ENCODE results near the gene RSBN1L. TPM values are rescaled to one million over a fixed set of nuclear protein-coding genes. Genes with fewer than 3 reads are reported as not detected.

RSBN1L gene
- total RNA-seq, 3 donors from 2014 or later = 17.0 to 20.7 (median 17.4) TPM

DNA sequence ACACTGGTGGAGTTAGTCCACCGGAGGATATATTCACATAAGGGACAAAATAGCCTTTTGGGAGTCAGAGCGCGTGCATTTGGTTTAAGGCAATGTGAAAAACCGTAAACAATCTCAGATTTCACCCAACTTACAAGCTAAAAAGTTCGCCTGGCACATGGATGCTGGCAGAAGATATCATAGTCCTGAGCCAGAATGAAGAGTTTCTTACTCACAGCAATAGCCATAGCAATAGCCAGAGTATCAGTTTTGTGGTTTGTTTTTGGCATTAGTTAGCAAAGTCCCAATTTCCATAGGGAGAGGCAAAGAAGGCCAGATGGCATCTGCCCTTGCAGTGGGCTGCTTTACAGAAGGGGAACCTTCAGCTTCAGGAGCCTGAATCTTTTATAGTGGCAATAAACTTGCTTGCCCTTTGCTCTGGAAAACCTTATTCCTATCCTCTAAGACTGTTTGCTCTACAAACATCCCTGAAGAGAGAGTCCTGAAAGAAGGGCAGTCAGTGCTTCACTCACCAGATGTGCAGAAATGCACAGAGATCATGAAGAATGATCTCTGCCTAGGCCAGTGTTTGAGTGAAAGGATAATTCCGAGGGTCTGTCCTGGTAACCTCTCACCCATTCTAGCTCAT, 28.7 kb upstream of the RSBN1L start:
- Mint-ChIP-seq H3K4me3 (no peak overlapping the region), H3K36me3 (ENCODE audit: insufficient read depth) (no peaks in the 10 kb centered on the region), H3K27me3 (ENCODE audit: low read depth) (no peaks in the 10 kb centered on the region), H3K4me1 (ENCODE audit: low read depth) (no peaks in the 10 kb centered on the region), H3K9me3 (no peaks in the 10 kb centered on the region)
- no peak for DNase-seq
- ATAC-seq = no peak

DNA sequence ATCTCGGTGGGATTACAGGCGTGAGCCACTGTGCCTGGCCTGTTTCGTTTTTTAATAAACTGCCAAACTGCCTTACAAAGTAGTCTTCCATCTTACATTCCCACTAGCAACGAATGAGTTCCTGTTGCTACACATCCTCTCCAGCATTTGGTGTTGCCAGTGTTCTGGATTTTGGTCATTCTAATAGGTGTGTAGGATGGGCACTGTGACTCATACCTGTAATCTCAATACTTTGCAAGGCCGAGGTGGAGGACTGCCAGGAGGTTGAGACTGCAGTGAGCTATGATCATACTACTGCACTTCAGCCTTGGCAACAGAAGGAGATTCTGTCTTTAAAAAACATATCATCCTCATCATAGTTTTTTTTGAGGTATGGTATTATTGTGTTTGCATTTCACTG, 21.4 kb upstream of the RSBN1L start:
- Mint-ChIP-seq H3K9me3 (no peaks in the 10 kb centered on the region), H3K4me1 (ENCODE audit: low read depth) (no peaks in the 10 kb centered on the region), H3K36me3 (ENCODE audit: insufficient read depth) (peaks cover 3% of the 10 kb centered on the region), H3K4me3 (no peak overlapping the region), H3K27me3 (ENCODE audit: low read depth) (no peaks in the 10 kb centered on the region)
- ATAC-seq = no peak
- no peak for DNase-seq

DNA sequence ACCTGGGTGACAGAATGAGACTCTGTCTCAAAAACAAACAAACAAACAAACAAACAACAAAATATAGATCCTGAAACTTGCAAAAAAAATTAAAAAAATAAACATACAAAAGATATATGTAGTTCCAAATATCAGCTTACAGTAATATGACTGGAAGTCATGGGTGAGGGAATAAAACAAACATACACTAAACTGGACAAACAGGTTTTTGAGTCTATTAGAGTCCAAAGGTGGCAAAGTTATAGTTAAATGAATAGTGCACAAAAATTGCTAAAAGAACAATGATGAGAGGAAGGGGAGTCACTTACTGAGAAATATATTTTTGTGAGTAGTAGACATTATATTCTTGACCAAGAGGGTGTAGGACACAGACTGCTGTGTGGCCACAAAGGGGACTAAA, 16.7 kb upstream of the RSBN1L start:
- Mint-ChIP-seq H3K36me3 (ENCODE audit: insufficient read depth) (peaks cover 14% of the 10 kb centered on the region), H3K9me3 (no peaks in the 10 kb centered on the region), H3K4me3 (no peak overlapping the region), H3K4me1 (ENCODE audit: low read depth) (no peaks in the 10 kb centered on the region), H3K27me3 (ENCODE audit: low read depth) (no peaks in the 10 kb centered on the region)
- DNase-seq = no peak
- ATAC-seq = no peak

DNA sequence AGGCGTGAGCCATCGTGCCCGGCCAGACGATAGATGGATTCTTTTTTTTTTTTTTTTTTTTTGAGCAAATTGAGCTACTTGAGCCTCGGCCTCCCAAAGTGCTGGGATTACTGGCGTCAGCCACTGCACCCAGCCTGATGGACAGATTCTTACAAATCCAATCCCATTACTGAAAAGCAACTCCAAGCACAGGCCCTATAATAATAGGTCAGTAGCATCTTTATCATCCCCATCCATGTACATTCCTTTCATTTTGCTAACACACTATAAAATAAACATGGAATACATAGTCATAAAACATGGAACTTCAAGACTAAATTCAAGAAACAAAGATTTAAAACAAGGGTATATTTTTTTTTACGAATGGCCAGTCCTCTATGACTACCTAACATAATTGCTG, 16.0 kb upstream of the RSBN1L start:
- Mint-ChIP-seq H3K9me3 (no peaks in the 10 kb centered on the region), H3K27me3 (ENCODE audit: low read depth) (no peaks in the 10 kb centered on the region), H3K36me3 (ENCODE audit: insufficient read depth) (peaks cover 16% of the 10 kb centered on the region), H3K4me3 (no peak overlapping the region), H3K4me1 (ENCODE audit: low read depth) (peaks cover 1% of the 10 kb centered on the region)
- no peak for ATAC-seq
- no peak for DNase-seq

DNA sequence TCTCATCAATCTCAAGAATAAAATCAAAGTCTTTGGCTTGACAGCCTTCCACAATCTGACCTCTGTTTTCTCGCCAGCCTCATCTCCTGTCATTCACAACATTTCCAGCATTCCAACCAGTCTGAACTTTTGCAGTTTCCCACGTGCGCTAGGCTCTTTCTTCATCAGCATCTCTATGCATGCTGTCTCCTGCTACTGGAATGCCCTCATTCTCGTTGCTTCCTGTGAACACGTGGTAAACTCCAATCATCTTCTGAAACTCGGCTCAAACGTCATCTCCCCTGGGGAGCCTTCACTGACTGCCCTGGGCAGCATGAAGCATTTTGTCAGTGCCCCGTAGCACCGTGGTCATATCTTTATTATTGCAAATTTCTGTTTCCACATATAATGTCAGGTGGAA, 12.2 kb upstream of the RSBN1L start:
- Mint-ChIP-seq H3K4me3 (no peak overlapping the region), H3K9me3 (no peaks in the 10 kb centered on the region), H3K27me3 (ENCODE audit: low read depth) (no peaks in the 10 kb centered on the region), H3K36me3 (ENCODE audit: insufficient read depth) (peaks cover 20% of the 10 kb centered on the region), H3K4me1 (ENCODE audit: low read depth) (peaks cover 23% of the 10 kb centered on the region)
- ATAC-seq (no peak), DNase-seq (no peak)

DNA sequence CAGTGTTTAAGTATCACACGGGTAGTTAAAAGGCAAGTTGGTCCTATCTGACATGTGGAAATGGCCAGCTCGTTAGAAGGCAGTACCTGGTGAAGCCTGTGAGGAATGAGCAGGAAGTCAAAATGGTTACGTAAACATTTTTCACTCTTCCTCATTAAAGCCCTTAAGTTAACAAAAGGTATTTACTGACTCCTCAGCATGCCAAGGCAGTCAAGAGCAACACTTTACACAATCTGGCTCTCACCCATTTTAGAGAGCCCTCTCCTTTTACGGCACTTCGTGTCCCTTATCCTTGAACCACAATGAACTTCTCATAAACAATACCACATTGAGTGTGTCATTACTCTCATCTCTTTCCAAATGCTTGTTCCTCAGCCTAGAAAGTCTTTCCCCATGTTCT, 11.0 kb upstream of the RSBN1L start:
- H3K4me1 Mint-ChIP-seq (ENCODE audit: low read depth) = peaks cover 23% of the 10 kb centered on the region
- H3K9me3 Mint-ChIP-seq = no peaks in the 10 kb centered on the region
- H3K36me3 Mint-ChIP-seq (ENCODE audit: insufficient read depth) = peaks cover 18% of the 10 kb centered on the region
- H3K27me3 Mint-ChIP-seq (ENCODE audit: low read depth) = no peaks in the 10 kb centered on the region
- DNase-seq (no peak), ATAC-seq (no peak)
- no peak overlapping the region for H3K4me3 Mint-ChIP-seq

DNA sequence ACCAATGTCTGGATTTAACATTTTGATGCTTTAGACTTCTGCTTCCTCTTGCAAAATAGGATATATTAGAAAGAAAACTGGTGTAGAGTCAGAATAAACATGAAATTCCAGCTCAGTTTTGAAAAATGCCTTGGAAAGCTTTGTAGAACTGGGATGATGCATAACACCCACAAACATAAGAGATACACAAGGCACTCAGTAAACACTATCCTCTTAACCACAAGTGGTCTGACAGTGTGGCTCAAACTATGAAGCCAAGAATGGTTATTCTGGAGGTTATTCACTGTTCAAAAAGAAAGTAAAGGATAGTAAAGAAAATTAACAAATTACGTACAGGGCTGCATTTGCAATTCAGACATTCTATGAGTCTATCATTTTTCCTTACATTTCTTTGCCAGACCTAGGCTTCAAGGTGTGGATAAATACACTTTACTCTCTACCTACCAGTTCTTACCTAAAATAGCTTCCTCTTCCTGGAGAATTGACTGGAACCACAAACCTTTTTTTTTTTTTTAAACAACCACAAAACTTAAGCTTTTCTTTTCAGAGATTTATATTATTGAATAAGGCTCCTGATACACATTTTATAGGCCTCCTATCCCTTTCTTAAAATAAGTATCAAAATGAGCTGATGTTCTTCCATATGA, 9.0 kb upstream of the RSBN1L start:
- peaks cover 23% of the 10 kb centered on the region for H3K4me1 Mint-ChIP-seq (ENCODE audit: low read depth)

DNA sequence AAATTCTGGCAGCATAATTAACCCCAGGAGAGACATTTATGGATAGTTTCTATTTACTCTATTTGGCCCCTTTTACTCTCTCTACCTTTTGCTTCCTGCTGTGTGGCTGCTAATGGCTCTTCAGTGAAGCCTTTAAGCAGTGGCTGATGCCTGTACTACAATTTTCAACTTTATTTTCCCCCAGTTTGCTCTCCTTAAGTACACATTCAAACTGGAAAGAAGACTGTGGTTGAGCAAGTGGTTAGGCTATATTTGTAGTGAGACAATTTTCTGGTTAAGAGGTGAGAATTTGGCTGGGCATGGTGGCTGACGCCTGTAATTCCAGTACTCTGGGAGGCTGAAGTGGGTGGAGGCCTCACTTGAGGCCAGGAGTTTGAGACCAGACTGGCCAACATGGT, 8.5 kb upstream of the RSBN1L start:
- H3K27me3 Mint-ChIP-seq (ENCODE audit: low read depth) = no peaks in the 10 kb centered on the region
- H3K9me3 Mint-ChIP-seq = no peaks in the 10 kb centered on the region
- no peak for DNase-seq
- peaks cover 13% of the 10 kb centered on the region for H3K36me3 Mint-ChIP-seq (ENCODE audit: insufficient read depth)
- peaks cover 26% of the 10 kb centered on the region for H3K4me1 Mint-ChIP-seq (ENCODE audit: low read depth)
- H3K4me3 Mint-ChIP-seq = no peak overlapping the region
- peak; percentile 43 to 56 for ATAC-seq

More for the DNA sequence above, 9.0 kb upstream of the RSBN1L start:
- no peak for DNase-seq
- H3K4me3 Mint-ChIP-seq = peak overlapping the region; percentile 17
- peaks cover 14% of the 10 kb centered on the region for H3K36me3 Mint-ChIP-seq (ENCODE audit: insufficient read depth)
- H3K9me3 Mint-ChIP-seq = no peaks in the 10 kb centered on the region
- ATAC-seq = no peak
- H3K27me3 Mint-ChIP-seq (ENCODE audit: low read depth) = no peaks in the 10 kb centered on the region

DNA sequence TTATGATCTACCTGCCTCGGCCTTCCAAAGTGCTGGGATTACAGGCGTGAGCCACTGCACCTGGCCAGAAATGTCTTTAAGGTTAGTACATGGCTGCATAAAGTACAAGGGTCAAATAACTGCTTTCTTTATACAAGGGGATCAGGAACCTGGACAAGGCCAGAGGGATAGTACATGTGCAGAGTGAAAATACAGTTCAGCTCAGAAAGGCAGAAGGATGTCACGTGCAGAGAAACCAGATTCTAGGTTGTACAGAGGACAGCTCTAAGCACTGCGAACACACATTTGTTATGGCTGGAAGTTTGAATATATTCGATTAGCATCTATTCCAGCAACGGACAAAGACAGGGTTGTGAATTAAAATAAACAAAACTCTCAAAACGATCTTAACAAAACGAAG, 6.0 kb upstream of the RSBN1L start:
- H3K36me3 Mint-ChIP-seq (ENCODE audit: insufficient read depth) = peaks cover 8% of the 10 kb centered on the region
- DNase-seq (no peak), ATAC-seq (no peak)
- H3K27me3 Mint-ChIP-seq (ENCODE audit: low read depth) = no peaks in the 10 kb centered on the region
- H3K4me1 Mint-ChIP-seq (ENCODE audit: low read depth) = peaks cover 39% of the 10 kb centered on the region
- no peak overlapping the region for H3K4me3 Mint-ChIP-seq
- no peaks in the 10 kb centered on the region for H3K9me3 Mint-ChIP-seq

DNA sequence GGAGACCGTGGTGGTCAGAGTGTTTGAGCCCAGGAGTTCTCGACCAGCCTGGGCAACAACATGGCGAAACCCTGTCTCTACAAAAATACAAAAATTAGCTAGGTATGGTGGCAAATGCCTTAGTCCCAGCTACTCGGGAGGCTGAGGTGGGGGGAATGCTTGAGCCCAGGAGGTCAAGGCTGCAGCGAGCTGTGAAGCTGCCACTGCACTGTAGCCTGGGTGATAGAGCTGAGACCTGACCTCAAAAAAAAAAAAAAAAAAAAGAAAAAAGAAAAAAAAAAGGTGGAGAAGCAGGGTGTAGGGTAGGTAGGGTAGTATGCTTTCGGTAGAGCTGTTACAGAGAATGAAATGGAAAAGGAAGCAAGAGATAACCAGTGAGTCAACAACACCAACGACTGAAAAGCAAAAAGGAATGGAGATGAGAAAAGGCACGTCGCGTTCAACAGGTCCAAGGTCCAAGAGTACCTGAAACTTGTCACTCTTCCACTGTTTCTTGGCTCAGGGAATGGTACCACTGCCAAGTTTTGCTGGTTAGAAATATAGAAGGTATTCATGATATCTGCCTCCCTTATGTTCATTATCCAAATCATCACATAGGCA, 4.3 kb upstream of the RSBN1L start:
- Mint-ChIP-seq H3K4me3 (no peak overlapping the region), H3K36me3 (ENCODE audit: insufficient read depth) (peaks cover 5% of the 10 kb centered on the region), H3K4me1 (ENCODE audit: low read depth) (peaks cover 37% of the 10 kb centered on the region), H3K9me3 (no peaks in the 10 kb centered on the region), H3K27me3 (ENCODE audit: low read depth) (no peaks in the 10 kb centered on the region)
- DNase-seq (no peak), ATAC-seq (no peak)

DNA sequence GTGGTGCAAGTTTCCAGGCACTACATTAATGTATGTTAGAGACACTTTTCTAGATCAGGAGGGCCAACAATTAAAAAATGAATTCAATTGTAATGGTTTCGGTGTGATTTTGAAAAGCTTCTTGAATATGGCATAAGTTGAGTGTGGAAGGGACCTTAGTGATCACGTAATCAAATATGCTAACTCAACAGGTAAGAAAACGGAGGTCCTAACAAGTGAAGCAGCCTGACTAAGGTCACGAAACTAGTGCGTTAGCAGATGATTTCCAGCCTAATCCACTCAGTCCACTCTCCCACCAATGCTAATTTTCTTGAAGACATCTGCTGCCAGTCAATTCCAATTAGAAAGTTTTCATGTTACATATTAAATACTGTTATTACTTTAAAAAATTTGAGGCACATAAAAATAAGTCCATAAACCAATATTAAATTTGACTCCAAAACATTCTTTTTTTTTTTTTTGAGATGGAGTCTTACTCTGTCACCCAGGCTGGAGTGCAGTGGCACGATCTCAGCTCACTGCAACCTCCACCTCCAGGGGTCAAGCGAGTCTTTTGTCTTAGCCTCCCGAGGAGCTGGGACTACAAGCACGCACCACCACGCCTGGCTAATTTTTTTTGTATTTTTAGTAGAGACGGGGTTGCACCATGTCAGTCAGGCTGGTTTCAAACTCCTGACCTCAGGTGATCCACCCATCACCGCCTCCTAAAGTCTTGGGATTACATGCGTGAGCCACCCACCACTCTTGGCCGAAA, 2.3 kb upstream of the RSBN1L start:
- Mint-ChIP-seq H3K36me3 (ENCODE audit: insufficient read depth) (peaks cover 4% of the 10 kb centered on the region), H3K9me3 (no peaks in the 10 kb centered on the region), H3K27me3 (ENCODE audit: low read depth) (no peaks in the 10 kb centered on the region), H3K4me1 (ENCODE audit: low read depth) (peaks cover 33% of the 10 kb centered on the region), H3K4me3 (peak overlapping the region; percentile 38)
- DNase-seq (no peak), ATAC-seq (no peak)

DNA sequence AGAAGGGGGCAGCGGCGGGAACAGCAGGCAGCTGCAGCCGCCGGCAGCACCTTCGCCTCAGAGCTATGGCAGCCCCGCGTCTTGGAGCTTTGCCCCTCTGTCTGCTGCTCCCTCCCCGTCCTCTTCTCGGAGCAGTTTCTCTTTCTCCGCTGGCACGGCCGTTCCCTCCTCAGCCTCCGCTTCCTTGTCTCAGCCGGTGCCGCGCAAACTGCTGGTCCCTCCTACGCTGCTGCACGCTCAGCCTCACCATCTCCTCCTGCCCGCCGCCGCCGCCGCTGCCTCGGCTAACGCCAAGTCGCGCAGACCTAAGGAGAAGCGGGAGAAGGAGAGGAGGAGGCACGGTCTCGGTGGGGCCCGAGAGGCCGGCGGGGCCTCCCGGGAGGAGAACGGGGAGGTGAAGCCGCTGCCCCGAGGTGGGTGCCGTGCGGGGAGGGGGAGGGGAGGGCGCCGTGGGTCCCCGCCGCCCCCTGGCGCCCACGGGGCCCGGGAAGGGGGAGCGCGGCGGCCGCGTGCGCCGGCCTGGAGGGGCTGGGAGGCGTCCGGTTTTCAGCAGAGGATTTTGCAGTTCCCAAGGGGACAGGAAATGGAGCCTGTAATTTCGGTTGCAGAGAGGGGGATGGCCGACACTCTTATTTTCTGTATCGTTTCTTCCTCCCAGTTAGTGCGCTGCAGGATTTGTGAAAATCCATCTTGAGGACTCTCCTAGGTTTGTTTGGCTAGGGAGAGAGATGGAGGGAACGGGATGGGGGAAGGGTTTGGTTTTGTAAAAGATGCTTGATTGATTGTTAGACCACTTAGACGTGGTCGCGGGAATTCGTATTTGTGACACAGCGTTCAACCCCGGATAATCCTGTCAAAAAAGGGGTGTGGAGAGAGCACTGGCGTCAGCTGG, 630 bp downstream of the RSBN1L start:
- Mint-ChIP-seq H3K36me3 (ENCODE audit: insufficient read depth) (peaks cover 10% of the 10 kb centered on the region), H3K4me1 (ENCODE audit: low read depth) (peaks cover 53% of the 10 kb centered on the region), H3K27me3 (ENCODE audit: low read depth) (no peaks in the 10 kb centered on the region), H3K9me3 (no peaks in the 10 kb centered on the region), H3K4me3 (peak overlapping the region; percentile 99)
- peak; percentile 59 to 61 for ATAC-seq
- peak; percentile 54 for DNase-seq

DNA sequence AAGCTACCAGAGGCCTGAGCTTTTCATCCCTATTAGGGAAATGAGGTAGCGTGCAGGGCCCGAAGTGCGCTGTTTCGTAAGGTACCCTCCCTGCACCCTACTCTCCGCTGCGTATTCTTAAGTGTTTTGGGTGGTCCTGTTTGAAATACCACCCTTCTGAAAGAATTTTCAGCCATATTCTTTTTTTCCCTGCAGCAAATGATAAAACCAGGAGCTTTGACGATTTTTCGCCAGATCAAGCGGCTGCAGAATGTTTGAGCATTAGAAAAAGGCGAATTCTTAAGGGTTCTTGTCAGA, 1.2 kb downstream of the RSBN1L start:
- H3K27me3 Mint-ChIP-seq (ENCODE audit: low read depth) = no peaks in the 10 kb centered on the region
- peaks cover 56% of the 10 kb centered on the region for H3K4me1 Mint-ChIP-seq (ENCODE audit: low read depth)
- no peaks in the 10 kb centered on the region for H3K9me3 Mint-ChIP-seq
- no peak for ATAC-seq
- peaks cover 11% of the 10 kb centered on the region for H3K36me3 Mint-ChIP-seq (ENCODE audit: insufficient read depth)
- peak overlapping the region; percentile 99 for H3K4me3 Mint-ChIP-seq
- no peak for DNase-seq

DNA sequence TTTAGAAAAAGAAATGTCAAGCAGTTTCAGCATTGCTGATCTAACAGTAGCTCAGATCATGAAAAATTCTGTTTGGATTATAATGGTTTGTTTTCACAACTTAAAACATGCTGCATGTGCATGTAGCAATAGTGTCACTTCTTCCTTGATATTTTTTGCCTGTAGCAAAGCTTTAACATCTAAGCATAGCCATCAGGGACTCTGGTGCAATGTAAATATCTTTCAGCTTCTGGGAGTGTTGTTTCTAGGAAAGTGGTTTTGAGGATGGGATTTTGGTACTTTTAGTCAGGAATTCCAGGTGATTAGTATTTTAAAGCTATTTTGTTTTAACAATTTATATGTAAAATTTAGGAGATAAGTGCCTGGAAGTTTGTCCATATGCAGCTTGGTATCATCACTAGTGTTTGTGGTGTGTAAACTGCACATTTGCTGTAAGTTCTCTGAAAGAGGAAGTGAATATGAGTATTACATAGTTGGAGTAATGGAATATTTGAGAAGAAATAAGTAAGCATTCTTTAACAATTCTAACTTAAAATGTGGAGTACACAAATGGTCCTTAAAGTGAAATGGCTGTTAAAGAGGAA, 1.9 kb downstream of the RSBN1L start:
- H3K4me1 Mint-ChIP-seq (ENCODE audit: low read depth) = peaks cover 58% of the 10 kb centered on the region
- ATAC-seq = no peak
- peaks cover 11% of the 10 kb centered on the region for H3K36me3 Mint-ChIP-seq (ENCODE audit: insufficient read depth)

More for the DNA sequence above, 1.9 kb downstream of the RSBN1L start:
- Mint-ChIP-seq H3K27me3 (ENCODE audit: low read depth) (no peaks in the 10 kb centered on the region), H3K4me3 (peak overlapping the region; percentile 99), H3K9me3 (no peaks in the 10 kb centered on the region)
- no peak for DNase-seq
